ENCODE measurements around the gene PIK3IP1.

PIK3IP1 gene

GRCh38 chr22:31302537-31302936 lies 10.2 kb upstream of the PIK3IP1 start:
- H3K4me1 ChIP-seq (ENCODE audit: control insufficient read depth in 1 of 2, insufficient read depth in 1 of 2, low read depth in 1 of 2, low read length in 1 of 2), result no peaks in the 10 kb centered on the region
- TF ChIP-seq CTCF (IDR thresholded peaks at IDR 0.05), result no peak
- H3K27me3 ChIP-seq, result peaks cover 18% of the 10 kb centered on the region
- no peaks in the 10 kb centered on the region for H3K36me3 ChIP-seq
- H3K4me3 ChIP-seq (ENCODE audit: low read depth in 1 of 2, low read length in 1 of 2), result no peak overlapping the region
- H3K9me3 ChIP-seq, result no peaks in the 10 kb centered on the region
- no peak overlapping the region for H3K27ac ChIP-seq

GRCh38 chr22:31302006-31302405 lies 9.7 kb upstream of the PIK3IP1 start:
- Histone ChIP-seq H3K27me3 (peaks cover 18% of the 10 kb centered on the region), H3K4me3 (ENCODE audit: low read depth in 1 of 2, low read length in 1 of 2) (no peak overlapping the region)
- no peak for TF ChIP-seq CTCF (IDR thresholded peaks at IDR 0.05)

DNA sequence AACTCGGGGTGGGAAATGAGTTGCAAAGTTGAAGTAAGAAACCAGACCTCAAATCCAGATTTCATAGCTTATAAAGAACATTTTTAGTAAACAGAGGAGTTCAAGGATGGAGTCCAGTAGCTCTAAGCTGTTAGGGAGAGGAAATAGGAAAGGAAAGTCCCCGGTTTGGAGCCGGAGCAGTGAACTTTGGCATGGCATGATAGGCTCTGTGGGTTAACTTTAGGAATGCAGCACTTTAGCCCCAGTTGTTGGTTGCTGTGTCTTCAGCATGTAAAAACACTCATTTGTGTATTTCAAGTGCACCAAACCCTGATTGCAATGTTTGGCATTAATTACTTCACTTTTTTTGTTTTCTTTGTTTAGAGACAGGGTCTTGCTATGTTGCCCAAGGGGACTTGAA lies 8.6 kb upstream of the PIK3IP1 start:
- no peaks in the 10 kb centered on the region for H3K36me3 ChIP-seq
- peaks cover 23% of the 10 kb centered on the region for H3K27me3 ChIP-seq
- H3K4me3 ChIP-seq (ENCODE audit: low read depth in 1 of 2, low read length in 1 of 2), result no peak overlapping the region
- H3K9me3 ChIP-seq, result no peaks in the 10 kb centered on the region
- no peak for TF ChIP-seq CTCF (IDR thresholded peaks at IDR 0.05)
- H3K27ac ChIP-seq, result no peak overlapping the region
- no peaks in the 10 kb centered on the region for H3K4me1 ChIP-seq (ENCODE audit: control insufficient read depth in 1 of 2, insufficient read depth in 1 of 2, low read depth in 1 of 2, low read length in 1 of 2)

More at GRCh38 chr22:31302006-31302405, 9.7 kb upstream of the PIK3IP1 start:
- Histone ChIP-seq H3K9me3 (no peaks in the 10 kb centered on the region), H3K36me3 (no peaks in the 10 kb centered on the region), H3K4me1 (ENCODE audit: control insufficient read depth in 1 of 2, insufficient read depth in 1 of 2, low read depth in 1 of 2, low read length in 1 of 2) (no peaks in the 10 kb centered on the region), H3K27ac (no peak overlapping the region)

DNA sequence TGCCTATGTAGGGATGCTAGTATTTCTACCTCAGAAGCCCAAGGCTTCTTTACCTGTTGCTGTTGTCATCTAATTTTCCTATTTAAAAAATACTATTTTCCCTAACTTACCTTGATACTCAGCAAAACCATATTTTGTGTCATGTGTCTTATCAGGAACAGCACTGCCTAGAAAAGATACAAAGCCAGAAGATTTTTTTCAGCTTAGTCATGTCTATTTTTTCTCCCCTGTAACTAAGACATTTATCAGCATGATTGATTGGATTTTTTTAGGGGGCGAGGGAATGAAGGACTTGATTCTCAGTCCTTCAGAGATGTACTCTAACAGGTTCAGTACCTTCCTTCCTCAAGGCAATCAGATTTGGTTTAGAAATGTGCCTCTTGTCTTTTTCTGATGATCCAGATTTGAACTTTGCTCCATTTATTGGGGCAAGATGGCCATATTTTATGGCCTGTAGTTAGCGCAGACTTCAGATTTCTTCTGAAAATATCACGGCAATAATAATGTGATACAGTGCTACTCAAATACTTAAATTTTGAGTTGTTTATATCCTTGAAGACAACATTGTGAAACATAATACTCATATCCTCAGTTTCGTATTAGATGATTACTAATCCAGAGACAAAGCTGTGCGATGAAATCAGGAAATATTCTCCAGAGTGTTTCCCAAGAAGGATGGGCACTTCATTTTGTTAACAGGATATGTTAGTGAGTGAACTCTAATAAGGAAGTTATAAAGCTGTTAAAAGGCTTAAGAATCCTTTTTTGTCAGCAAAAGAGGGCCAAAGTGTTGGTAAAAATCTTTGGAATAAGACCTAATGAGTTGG lies 3.8 kb upstream of the PIK3IP1 start:
- Histone ChIP-seq H3K36me3 (no peaks in the 10 kb centered on the region), H3K4me3 (ENCODE audit: low read depth in 1 of 2, low read length in 1 of 2) (no peak overlapping the region), H3K27me3 (peaks cover 41% of the 10 kb centered on the region), H3K9me3 (no peaks in the 10 kb centered on the region), H3K4me1 (ENCODE audit: control insufficient read depth in 1 of 2, insufficient read depth in 1 of 2, low read depth in 1 of 2, low read length in 1 of 2) (peaks cover 16 to 17% of the 10 kb centered on the region in 2 experiments), H3K27ac (no peak overlapping the region)
- TF ChIP-seq CTCF (IDR thresholded peaks at IDR 0.05), result no peak

DNA sequence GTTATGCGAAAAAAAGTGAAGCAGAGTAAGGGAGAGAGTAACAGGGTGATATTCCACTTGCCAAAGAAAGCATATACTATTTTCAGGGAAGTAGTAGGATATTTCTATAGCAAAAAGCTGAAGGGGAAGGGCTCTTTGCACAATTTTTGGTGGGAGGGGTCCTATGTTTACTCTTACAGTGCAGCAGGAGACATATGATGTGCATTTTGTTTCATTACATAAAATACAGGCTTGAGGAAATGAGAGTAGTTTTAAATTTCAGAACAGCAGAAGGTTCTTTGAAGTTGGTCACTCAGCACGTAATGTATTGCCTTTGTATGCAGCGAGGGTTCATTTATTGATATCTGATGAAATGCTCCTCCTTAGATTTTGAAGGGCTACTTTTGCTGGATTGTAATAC lies 3.1 kb upstream of the PIK3IP1 start:
- Histone ChIP-seq H3K27me3 (peaks cover 43% of the 10 kb centered on the region), H3K27ac (no peak overlapping the region), H3K4me1 (ENCODE audit: control insufficient read depth in 1 of 2, insufficient read depth in 1 of 2, low read depth in 1 of 2, low read length in 1 of 2) (peaks cover 21% of the 10 kb centered on the region in 2 experiments), H3K36me3 (no peaks in the 10 kb centered on the region), H3K9me3 (no peaks in the 10 kb centered on the region), H3K4me3 (ENCODE audit: low read depth in 1 of 2, low read length in 1 of 2) (no peak overlapping the region)
- no peak for TF ChIP-seq CTCF (IDR thresholded peaks at IDR 0.05)

All from neutrophil (primary cell).